ENCODE measurements around the gene ZNF227. TPM values are rescaled to one million over a fixed set of nuclear protein-coding genes. Genes with fewer than 3 reads are reported as not detected.
"Not testable (repeated sequence)": the region's sequence is repeated elsewhere in the genome, so short reads cannot be mapped to it uniquely, and the experiment has no call there.

ZNF227 gene
- total RNA-seq (2014; rRNA removed; shearing (Covaris generic)), result 16.2 and 16.7 TPM in 2 replicates
- polyA plus RNA-seq (2015; cell fraction: cytosol; rRNA removed), result 6.6 and 7.6 TPM in 2 replicates
- 6.9 and 9.4 TPM in 2 replicates for polyA plus RNA-seq (2015; cell fraction: nucleus; rRNA removed)

- in situ Hi-C loops (cut with HindIII; ENCODE audit: low pct_unique_long_range_greater_than_20kb, low sequenced_read_pairs), result no loop called here
- peak; percentile 96 for DNase-seq (ENCODE audit: low read depth, low spot score)
These were observed at the start of gene ZNF227 for GRCh38 chr19:44212250-44212865. Gene ZNF227 (plus strand): TSS chr19:44212532. CDS start chr19:44217793, 5,261 bp downstream.

DNA sequence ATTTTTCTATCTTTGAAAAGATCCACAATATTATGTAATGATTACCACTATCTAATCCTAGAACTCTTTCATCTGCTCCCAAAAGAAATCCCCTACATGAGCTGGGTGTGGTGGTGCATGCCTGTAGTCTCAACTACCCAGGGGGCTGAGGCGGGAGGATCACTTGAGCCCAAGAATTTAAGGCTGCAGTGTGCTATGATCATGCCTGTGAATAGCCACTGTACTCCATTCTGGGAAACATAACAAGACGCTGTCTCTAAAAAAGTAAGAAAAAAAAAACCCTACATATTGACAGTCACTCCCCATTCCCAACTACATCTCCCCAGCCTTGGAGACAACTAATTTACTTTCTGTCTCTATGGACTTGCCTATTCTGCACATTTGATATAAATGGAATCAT is 48.5 kb upstream of the ZNF227 start:
- no peak for DNase-seq (ENCODE audit: low read depth, low spot score)
- in situ Hi-C loops (cut with HindIII; ENCODE audit: low pct_unique_long_range_greater_than_20kb, low sequenced_read_pairs), result no loop called here

DNA sequence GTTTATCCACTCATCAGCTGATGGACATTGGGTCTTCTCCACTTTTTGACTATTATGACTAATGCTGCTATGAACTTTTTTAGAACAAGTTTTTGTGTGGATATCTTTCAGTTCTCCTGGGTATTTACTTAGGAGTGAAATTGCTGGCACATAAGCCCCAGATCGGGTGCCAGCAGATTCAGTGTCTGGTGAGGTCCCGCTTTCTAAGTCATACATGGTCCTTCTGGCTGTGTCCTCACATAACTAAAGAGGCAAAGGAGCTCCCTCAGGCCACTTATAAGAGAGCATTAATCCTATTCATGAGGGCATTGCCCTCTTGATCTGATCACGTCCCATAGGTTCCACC is 48.0 kb upstream of the ZNF227 start:
- DNase-seq (ENCODE audit: low read depth, low spot score), result no peak
- in situ Hi-C loops (cut with HindIII; ENCODE audit: low pct_unique_long_range_greater_than_20kb, low sequenced_read_pairs), result no loop called here

- DNase-seq (ENCODE audit: low read depth, low spot score), result peak; percentile 98
- in situ Hi-C loops (cut with HindIII; ENCODE audit: low pct_unique_long_range_greater_than_20kb, low sequenced_read_pairs), result no loop called here
These were observed 47.4 kb upstream of the ZNF227 start, which contains the start of gene ZNF226 for GRCh38 chr19:44164673-44165512. Gene ZNF226 (plus strand): TSS chr19:44165100. CDS start chr19:44170081, 4,981 bp downstream.

DNA sequence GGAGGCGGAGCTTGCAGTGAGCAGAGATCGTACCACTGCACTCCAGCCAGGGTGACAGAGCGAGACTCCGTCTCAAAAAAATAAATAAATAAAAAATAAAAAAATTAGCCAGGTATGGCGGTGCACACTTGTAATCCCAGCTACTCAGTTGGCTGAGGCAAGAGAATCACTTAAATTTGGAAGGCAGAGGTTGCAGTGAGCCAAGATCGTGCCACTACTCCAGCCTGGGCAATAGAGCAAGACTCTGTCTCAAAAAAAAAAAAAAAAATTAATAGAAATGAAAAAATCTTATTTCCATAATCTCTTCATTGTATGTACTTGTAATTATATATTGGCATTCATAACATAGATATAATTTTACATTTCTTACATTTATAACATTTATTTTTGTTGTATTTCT is 41.7 kb upstream of the ZNF227 start:
- in situ Hi-C loops (cut with HindIII; ENCODE audit: low pct_unique_long_range_greater_than_20kb, low sequenced_read_pairs); DNase-seq (ENCODE audit: low read depth, low spot score): not testable (repeated sequence)

GRCh38 chr19:44176590-44176989 is 35.7 kb upstream of the ZNF227 start:
- DNase-seq (ENCODE audit: low read depth, low spot score), result no peak
- in situ Hi-C loops (cut with HindIII; ENCODE audit: low pct_unique_long_range_greater_than_20kb, low sequenced_read_pairs), result no loop called here

- in situ Hi-C loops (cut with HindIII; ENCODE audit: low pct_unique_long_range_greater_than_20kb, low sequenced_read_pairs), result no loop called here
- DNase-seq (ENCODE audit: low read depth, low spot score), result no peak
These were observed 31.4 kb upstream of the ZNF227 start for GRCh38 chr19:44180968-44181367.

- in situ Hi-C loops (cut with HindIII; ENCODE audit: low pct_unique_long_range_greater_than_20kb, low sequenced_read_pairs), result no loop called here
- no peak for DNase-seq (ENCODE audit: low read depth, low spot score)
These were observed 30.2 kb upstream of the ZNF227 start for GRCh38 chr19:44182145-44182544.

GRCh38 chr19:44190020-44190419 is 22.3 kb upstream of the ZNF227 start:
- in situ Hi-C loops (cut with HindIII; ENCODE audit: low pct_unique_long_range_greater_than_20kb, low sequenced_read_pairs), result no loop called here
- DNase-seq (ENCODE audit: low read depth, low spot score), result no peak

- in situ Hi-C loops (cut with HindIII; ENCODE audit: low pct_unique_long_range_greater_than_20kb, low sequenced_read_pairs), result no loop called here
These were observed 20.2 kb upstream of the ZNF227 start for GRCh38 chr19:44192127-44192526.

DNA sequence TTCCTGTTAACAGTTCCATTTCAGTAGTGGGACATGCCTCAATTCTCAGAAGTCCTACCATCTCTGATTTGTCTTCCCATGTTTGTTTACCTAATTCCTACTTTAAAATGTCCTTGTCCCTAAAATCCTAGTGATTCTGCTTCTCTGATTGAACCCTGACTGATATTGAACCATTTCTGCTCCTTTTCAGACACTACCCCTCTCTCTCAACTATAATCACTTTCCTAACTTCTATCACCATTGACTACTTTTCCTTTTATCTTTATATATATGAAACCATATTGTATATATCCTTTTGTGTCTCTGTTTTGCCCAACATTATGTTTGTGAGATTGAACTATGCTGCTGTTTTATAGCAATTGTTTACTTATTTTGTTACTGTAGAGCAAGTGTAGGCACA is 15.6 kb upstream of the ZNF227 start:
- DNase-seq (ENCODE audit: low read depth, low spot score), result no peak
- in situ Hi-C loops (cut with HindIII; ENCODE audit: low pct_unique_long_range_greater_than_20kb, low sequenced_read_pairs), result no loop called here

More at GRCh38 chr19:44192127-44192526, 20.2 kb upstream of the ZNF227 start:
- no peak for DNase-seq (ENCODE audit: low read depth, low spot score)

DNA sequence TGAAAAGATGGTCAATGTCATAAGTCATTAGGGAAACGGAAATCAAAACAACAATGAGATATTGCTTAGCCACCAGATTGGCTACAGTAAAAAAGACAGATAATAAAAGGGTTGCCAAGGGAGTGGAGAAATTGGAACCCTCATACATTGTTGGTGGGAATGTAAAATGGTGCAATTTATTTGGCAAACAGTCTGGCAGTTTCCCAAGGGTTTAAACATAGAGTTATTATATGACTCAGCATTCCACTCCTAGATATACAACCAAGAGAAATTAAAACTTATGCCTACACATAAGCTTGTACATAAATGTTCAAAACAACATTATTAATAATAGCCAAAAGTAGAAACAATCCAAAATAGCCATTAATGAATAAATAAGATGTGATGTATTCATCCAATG is 9.9 kb upstream of the ZNF227 start:
- no peak for DNase-seq (ENCODE audit: low read depth, low spot score)

DNA sequence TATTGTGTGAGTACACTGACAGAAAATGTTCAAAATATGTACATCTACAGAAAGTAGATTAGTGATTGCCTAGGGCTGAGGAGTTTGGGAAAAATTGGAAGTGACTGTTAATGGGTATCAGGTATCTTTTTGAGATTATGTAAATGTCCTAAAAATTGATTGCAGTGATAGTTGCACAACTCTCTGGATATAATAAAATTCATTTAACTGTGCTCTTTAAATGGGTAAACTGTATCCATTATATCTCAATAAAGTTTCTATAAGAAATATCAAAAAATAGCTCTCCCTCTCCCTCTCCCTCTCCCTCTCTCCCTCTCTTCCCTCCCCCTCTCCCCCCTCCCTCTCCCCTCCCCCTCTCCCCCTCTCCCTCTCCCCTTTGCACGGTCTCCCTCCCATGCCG is 9.4 kb upstream of the ZNF227 start:
- in situ Hi-C loops (cut with HindIII; ENCODE audit: low pct_unique_long_range_greater_than_20kb, low sequenced_read_pairs), result no loop called here

More for the DNA sequence above, 9.9 kb upstream of the ZNF227 start:
- in situ Hi-C loops (cut with HindIII; ENCODE audit: low pct_unique_long_range_greater_than_20kb, low sequenced_read_pairs), result no loop called here

GRCh38 chr19:44203877-44204276 is 8.5 kb upstream of the ZNF227 start:
- DNase-seq (ENCODE audit: low read depth, low spot score); in situ Hi-C loops (cut with HindIII; ENCODE audit: low pct_unique_long_range_greater_than_20kb, low sequenced_read_pairs): not testable (repeated sequence)

More for the DNA sequence above, 9.4 kb upstream of the ZNF227 start:
- DNase-seq (ENCODE audit: low read depth, low spot score), result no peak

DNA sequence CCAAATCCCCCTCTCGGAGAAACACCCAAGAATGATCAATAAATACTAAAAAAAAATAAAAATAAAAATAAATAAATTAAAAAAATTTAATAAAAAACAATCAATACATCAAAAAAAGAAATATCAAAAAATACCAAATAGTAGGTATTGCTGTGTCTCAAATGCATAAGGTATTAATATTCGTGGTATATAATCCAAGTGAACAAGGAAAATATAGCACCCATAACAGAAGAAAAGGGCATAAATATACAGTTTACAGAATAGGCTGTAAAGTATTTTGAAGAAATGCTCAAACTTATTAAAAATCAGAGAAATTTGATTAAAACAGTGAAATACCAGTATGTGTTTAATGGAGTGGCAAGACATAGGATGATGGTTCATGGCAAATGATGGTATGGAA is 7.6 kb upstream of the ZNF227 start:
- in situ Hi-C loops (cut with HindIII; ENCODE audit: low pct_unique_long_range_greater_than_20kb, low sequenced_read_pairs), result no loop called here
- no peak for DNase-seq (ENCODE audit: low read depth, low spot score)

GRCh38 chr19:44207126-44207803 is 5.1 kb upstream of the ZNF227 start:
- peak; percentile 96 for DNase-seq (ENCODE audit: low read depth, low spot score)
- in situ Hi-C loops (cut with HindIII; ENCODE audit: low pct_unique_long_range_greater_than_20kb, low sequenced_read_pairs), result no loop called here

DNA sequence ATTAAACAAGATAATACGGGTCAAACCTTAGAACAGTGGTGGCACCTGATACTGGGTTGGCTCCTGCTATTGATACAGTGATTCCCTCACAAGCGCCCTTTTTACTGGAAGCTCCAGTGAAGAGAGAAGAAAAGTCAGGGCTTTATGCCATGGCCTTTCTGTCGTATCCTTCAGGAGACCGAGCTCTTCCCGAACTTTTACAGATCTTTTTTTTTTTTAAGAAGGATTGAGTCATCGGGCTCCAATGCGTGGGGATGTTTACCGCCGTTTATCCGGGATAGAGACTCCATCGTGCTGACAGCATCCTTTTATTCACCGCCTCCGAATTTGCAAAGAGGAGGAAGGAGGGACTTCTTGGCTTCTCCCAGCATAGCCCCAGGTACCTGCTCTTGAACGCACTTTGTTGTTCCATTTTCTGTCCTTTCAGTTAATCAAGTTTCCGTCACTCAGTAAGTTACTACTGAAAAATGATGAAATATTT is 574 bp downstream of the ZNF227 start:
- DNase-seq (ENCODE audit: low read depth, low spot score), result peak; percentile 13
- in situ Hi-C loops (cut with HindIII; ENCODE audit: low pct_unique_long_range_greater_than_20kb, low sequenced_read_pairs), result no loop called here

DNA sequence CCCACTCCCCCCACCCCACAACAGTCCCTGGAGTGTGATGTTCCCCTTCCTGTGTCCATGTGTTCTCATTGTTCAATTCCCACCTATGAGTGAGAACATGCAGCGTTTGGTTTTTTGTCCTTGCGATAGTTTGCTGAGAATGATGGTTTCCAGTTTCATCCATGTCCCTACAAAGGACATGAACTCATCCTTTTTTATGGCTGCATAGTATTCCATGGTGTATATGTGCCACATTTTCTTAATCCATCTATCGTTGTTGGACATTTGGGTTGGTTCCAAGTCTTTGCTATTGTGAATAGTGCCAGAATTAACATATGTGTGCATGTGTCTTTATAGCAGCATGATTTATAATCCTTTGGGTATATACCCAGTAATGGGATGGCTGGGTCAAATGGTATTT is 7.6 kb downstream of the ZNF227 start:
- in situ Hi-C loops (cut with HindIII; ENCODE audit: low pct_unique_long_range_greater_than_20kb, low sequenced_read_pairs), result not testable (repeated sequence)

More for the DNA sequence above, 7.6 kb downstream of the ZNF227 start:
- not testable (repeated sequence) for DNase-seq (ENCODE audit: low read depth, low spot score)
